Upper lobe of left lung (tissue), 6 donors: ENCODE results near the gene FEM1A. TPM values are rescaled to one million over a fixed set of nuclear protein-coding genes. Genes with fewer than 3 reads are reported as not detected.
"Not testable (repeated sequence)": the region's sequence is repeated elsewhere in the genome, so short reads cannot be mapped to it uniquely, and the experiment has no call there.

Experiments
- ATAC-seq, 2 donors: fragments of 200-7000 bp; cut with Tn5 transposase; one replicate each; pipeline ENCODE4 v1.9.1; 2022; ENCODE audit warnings: mild to moderate bottlenecking in 2 of 2, moderate library complexity in 2 of 2; ENCODE audit not compliant: low FRiP score in 2 of 2
- DNase-seq, 2 donors: peaks; one replicate each; pipeline ENCODE4 v3.0.0-alpha.2; 2019 to 2020
- H3K27ac ChIP-seq, 4 donors: fragments of 200-600 bp; sonication (generic); one replicate each; pipeline ENCODE4 v1.5.1; 2016 to 2019
- H3K27me3 ChIP-seq, 4 donors: fragments of 200-600 bp; sonication (generic); one replicate each; pipeline ENCODE4 v1.5.1; 2017 to 2019
- H3K36me3 ChIP-seq, 4 donors: fragments of 200-600 bp; sonication (generic); one replicate each; pipeline ENCODE4 v1.5.1; 2016 to 2019
- H3K4me1 ChIP-seq, 4 donors: fragments of 200-600 bp; sonication (generic); one replicate each; pipeline ENCODE4 v1.5.1; 2018 to 2019
- H3K4me3 ChIP-seq, 4 donors: fragments of 200-600 bp; sonication (generic); one replicate each; pipeline ENCODE4 v1.5.1; 2017 to 2019; ENCODE audit warnings: mild to moderate bottlenecking in 2 of 4, moderate library complexity in 1 of 4
- H3K9me3 ChIP-seq, 4 donors: fragments of 200-600 bp; sonication (generic); one replicate each; pipeline ENCODE4 v1.5.1; 2018 to 2019
- EP300 ChIP-seq, 4 donors: sonication (generic); formaldehyde crosslinking; IDR thresholded peaks; one replicate each; pipeline ENCODE4 v1.5.1; 2017; ENCODE audit warnings: antibody characterized with exemption in 4 of 4, control low read depth in 2 of 4
- POLR2A ChIP-seq, 4 donors: fragments of 450-650 bp; IDR thresholded peaks; one replicate each; pipeline ENCODE4 v1.5.1; 2016 to 2017; ENCODE audit warnings: antibody characterized with exemption in 4 of 4, mild to moderate bottlenecking in 2 of 4
- POLR2AphosphoS5 ChIP-seq, 2 donors: sonication (generic); formaldehyde crosslinking; IDR thresholded peaks; one replicate each; pipeline ENCODE4 v1.5.1; 2017; ENCODE audit warnings: antibody characterized with exemption in 2 of 2
- WGBS, 2 donors: methylation state at CpG; one replicate each; pipeline ENCODE4 v1.1.5; 2017 to 2018; 5-methylcytosine and 5-hydroxymethylcytosine counted together
- total RNA-seq, 6 donors: library from RNA; depleted of rRNA in 4 of 6; stranded (reverse); fragments of >200 nt in 4 of 6; gene quantifications; one replicate each; pipeline versions ENCODE4 v1.1.0 to v1.2.1, GENCODE V29; 2016 to 2021
- TF ChIP-seq, protein P1 (sequence below), 6 experiments: fragments of 450-650 bp in 4 of 6; fragments of 200-600 bp in 2 of 6; sonication (generic) in 2 of 6; IDR thresholded peaks; one replicate each; pipeline ENCODE4 v1.5.1; 2016 to 2019; ENCODE audit warnings: antibody characterized with exemption in 6 of 6
- donor health status: DM: no; HTN: no; CAD: no; lungs with moderate emphysema.
- donor health status: DM: no; HTN: yes; CAD: no; lungs with severe emphysema.

Gene FEM1A
- total RNA-seq, 6 donors from 2014 or later: 15.6 to 22.2 (median 16.0) TPM

DNA sequence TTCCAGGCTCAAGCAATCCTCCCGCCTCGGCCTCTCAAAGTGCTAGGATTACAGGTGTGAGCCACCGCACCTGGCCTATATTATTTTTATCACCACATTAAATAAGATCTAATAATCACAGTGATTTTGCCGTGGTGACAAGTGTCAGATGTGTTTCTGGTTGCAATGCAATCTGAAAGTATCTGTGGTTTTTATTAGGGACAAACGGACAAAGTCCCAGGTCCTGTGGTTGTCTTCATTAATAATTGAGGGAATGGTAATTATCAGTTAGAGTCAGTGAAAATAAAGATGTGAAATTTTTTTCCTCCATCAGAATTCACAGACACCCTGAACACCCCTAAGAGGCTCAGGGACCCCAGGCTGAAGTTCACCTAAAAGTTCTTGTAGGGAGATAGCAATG, 41.2 kb downstream of the FEM1A start:
- Histone ChIP-seq H3K27me3 (no peaks in the 10 kb centered on the region), H3K27ac (no peak overlapping the region), H3K9me3 (no peaks in the 10 kb centered on the region), H3K4me1 (peaks cover 19 to 33% (median 21%) of the 10 kb centered on the region in 4 donors), H3K36me3 (peaks cover 0 to 2% (median under 1%) of the 10 kb centered on the region in 4 donors), H3K4me3 (no peak overlapping the region)
- DNase-seq (no peak), ATAC-seq (no peak)
- TF ChIP-seq, protein P1, sequence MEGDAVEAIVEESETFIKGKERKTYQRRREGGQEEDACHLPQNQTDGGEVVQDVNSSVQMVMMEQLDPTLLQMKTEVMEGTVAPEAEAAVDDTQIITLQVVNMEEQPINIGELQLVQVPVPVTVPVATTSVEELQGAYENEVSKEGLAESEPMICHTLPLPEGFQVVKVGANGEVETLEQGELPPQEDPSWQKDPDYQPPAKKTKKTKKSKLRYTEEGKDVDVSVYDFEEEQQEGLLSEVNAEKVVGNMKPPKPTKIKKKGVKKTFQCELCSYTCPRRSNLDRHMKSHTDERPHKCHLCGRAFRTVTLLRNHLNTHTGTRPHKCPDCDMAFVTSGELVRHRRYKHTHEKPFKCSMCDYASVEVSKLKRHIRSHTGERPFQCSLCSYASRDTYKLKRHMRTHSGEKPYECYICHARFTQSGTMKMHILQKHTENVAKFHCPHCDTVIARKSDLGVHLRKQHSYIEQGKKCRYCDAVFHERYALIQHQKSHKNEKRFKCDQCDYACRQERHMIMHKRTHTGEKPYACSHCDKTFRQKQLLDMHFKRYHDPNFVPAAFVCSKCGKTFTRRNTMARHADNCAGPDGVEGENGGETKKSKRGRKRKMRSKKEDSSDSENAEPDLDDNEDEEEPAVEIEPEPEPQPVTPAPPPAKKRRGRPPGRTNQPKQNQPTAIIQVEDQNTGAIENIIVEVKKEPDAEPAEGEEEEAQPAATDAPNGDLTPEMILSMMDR (IDR thresholded peaks at IDR 0.05): no peak
- TF ChIP-seq EP300 (IDR thresholded peaks at IDR 0.05) (no peak), POLR2A (IDR thresholded peaks at IDR 0.05) (no peak), POLR2AphosphoS5 (IDR thresholded peaks at IDR 0.05) (no peak)
- 87 to 94% methylated on average over 5 of the region's 5 CpGs for WGBS, 2 donors

DNA sequence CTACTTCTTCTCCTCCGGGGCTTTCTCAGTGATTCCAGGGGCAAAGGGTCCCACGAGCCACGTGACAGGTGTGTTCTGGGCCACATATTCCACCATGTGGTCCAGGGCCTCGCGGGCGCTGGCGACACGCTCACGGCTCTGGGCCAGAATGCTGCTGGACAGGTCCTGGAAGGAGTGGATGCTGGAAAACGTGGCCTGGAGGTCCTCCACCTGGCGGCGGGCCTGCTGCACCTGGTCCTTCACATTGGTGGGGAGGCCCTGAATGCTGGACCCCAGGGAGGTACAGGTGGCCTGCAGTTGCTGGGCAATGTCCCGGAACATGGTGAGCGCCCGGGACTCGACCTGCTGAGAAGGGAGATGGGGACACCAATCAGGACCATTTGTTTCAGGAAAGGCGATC, 47.7 kb downstream of the FEM1A start:
- Histone ChIP-seq H3K27me3 (no peaks in the 10 kb centered on the region), H3K9me3 (no peaks in the 10 kb centered on the region), H3K4me3 (no peak overlapping the region), H3K36me3 (peaks cover under 1 to 57% (median 21%) of the 10 kb centered on the region in 4 donors), H3K27ac (no peak overlapping the region), H3K4me1 (no peaks in the 10 kb centered on the region)
- TF ChIP-seq POLR2A (IDR thresholded peaks at IDR 0.05) (no peak), POLR2AphosphoS5 (IDR thresholded peaks at IDR 0.05) (no peak), EP300 (IDR thresholded peaks at IDR 0.05) (no peak)
- TF ChIP-seq, protein P1 (IDR thresholded peaks at IDR 0.05): no peak
- WGBS, 2 donors: 93 to 97% methylated on average over 12 to 16 of the region's 17 CpGs
- DNase-seq (peak in 1 of 2 donors; percentile 79), ATAC-seq (no peak)

DNA sequence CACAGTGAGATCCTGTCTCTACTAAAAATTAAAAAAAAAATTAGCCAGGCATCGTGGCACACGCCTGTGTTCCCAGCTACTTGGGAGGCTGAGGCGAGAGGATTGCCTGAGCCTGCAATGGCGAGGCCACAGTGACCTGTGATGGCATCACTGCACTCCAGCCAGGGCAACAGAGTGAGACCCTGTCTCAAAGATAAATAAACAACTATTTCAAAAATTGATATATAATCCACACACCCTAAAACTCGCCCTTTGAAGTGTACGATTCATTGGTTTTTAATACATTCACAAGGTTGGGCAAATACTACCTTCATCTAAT, 52.1 kb downstream of the FEM1A start:
- Histone ChIP-seq H3K4me3 (no peak overlapping the region), H3K27me3 (no peaks in the 10 kb centered on the region), H3K9me3 (no peaks in the 10 kb centered on the region), H3K27ac (no peak overlapping the region), H3K36me3 (peaks cover 3 to 86% (median 42%) of the 10 kb centered on the region in 4 donors), H3K4me1 (no peaks in the 10 kb centered on the region)
- 95 to 98% methylated on average over 6 of the region's 6 CpGs for WGBS, 2 donors
- DNase-seq: no peak
- TF ChIP-seq POLR2A (IDR thresholded peaks at IDR 0.05): no peak
- TF ChIP-seq, protein P1 (IDR thresholded peaks at IDR 0.05): no peak
- no peak for TF ChIP-seq POLR2AphosphoS5 (IDR thresholded peaks at IDR 0.05)
- TF ChIP-seq EP300 (IDR thresholded peaks at IDR 0.05): no peak
- ATAC-seq: no peak

- DNase-seq (no peak), ATAC-seq (peak in 1 of 2 donors; percentile 21)
- H3K4me3 ChIP-seq: no peak overlapping the region
- peaks cover 3 to 81% (median 39%) of the 10 kb centered on the region in 4 donors for H3K36me3 ChIP-seq
- H3K27me3 ChIP-seq: no peaks in the 10 kb centered on the region
- peak overlapping the region in 2 of 4 donors; percentile 33 to 52 for H3K27ac ChIP-seq
- no peaks in the 10 kb centered on the region for H3K9me3 ChIP-seq
- TF ChIP-seq, protein P1 (IDR thresholded peaks at IDR 0.05): no peak
- peak in 1 of 2 donors; percentile 27 for TF ChIP-seq POLR2AphosphoS5 (IDR thresholded peaks at IDR 0.05)
- WGBS, 2 donors: 61 to 83% methylated on average over 10 of the region's 10 CpGs
- H3K4me1 ChIP-seq: no peaks in the 10 kb centered on the region
Measured at GRCh38 chr19:4844348-4845179, 53.0 kb downstream of the FEM1A start.

GRCh38 chr19:4845975-4846374, 54.4 kb downstream of the FEM1A start:
- not testable (repeated sequence) for H3K27ac ChIP-seq, H3K9me3 ChIP-seq, H3K4me3 ChIP-seq, H3K4me1 ChIP-seq, DNase-seq, H3K27me3 ChIP-seq, ATAC-seq
- H3K36me3 ChIP-seq: peaks cover 3 to 82% (median 41%) of the 10 kb centered on the region in 4 donors
- 85 to 93% methylated on average over 8 to 9 of the region's 9 CpGs for WGBS, 2 donors
